Melanocyte of skin (primary cell): ENCODE data around the gene CEP164. TPM values are rescaled to one million over a fixed set of nuclear protein-coding genes. Genes with fewer than 3 reads are reported as not detected.

ENCODE experiments used
- total RNA-seq, 2 donors: library from RNA; depleted of rRNA; stranded (reverse); fragments of >200 nt; gene quantifications; 2 replicates each; pipeline ENCODE4 v1.2.3, GENCODE V29; 2012

The CEP164 gene
- 10 to 100 TPM; 21.7 to 26.6 TPM for total RNA-seq

GRCh38 chr11:117327567-117328374, at the start of gene CEP164:
TSS of gene CEP164 (plus strand) at chr11:117327854. CDS start at chr11:117338587, 10,733 bp downstream.

DNA sequence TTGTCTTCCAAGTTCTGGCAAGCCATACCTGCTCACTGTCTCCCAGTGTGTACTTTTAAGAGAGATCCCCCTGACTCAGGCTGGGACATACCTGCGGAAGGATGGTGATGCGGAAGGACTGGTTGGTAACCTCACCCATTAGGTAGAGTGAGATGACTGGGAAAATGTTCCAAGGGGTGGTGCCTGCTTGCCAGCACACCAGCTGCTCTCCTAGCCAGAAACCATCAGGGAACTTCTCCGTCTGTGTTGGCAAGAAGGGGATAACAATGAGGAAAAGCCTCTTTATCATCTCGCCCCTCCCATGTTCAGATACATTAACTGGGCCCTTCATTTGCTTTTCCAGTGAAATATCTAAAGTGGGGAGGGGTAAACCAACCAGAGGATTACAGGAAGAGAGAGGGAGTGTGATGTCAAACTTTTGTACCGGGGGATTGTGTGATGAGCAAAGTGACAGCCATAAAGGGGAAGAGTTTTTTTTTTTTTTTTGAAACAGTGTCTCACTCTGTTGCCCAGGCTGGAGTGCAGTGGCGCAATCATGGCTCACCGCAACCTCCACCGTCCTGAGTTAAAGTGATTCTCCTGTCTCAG, 36.8 kb upstream of the CEP164 start, which contains the start of gene BACE1-AS:
Gene BACE1-AS (plus strand): TSS at position 538 of the 588 bp plus-strand sequence.

GRCh38 chr11:117316197-117316961, 11.3 kb upstream of the CEP164 start, which contains the start of gene BACE1:
TSS of gene BACE1 (minus strand) at chr11:117316256. CDS start at chr11:117315795, 461 bp downstream.

Other genes starting within 250 kb of the CEP164 start
- gene SIK3, start 229.4 kb upstream of the CEP164 start, total RNA-seq, result 10 to 100 TPM; 16.0 to 19.3 TPM
- 100 to 1,000 TPM; 103 to 171 TPM for gene PAFAH1B2, start 183.6 kb upstream of the CEP164 start, total RNA-seq
- 10 to 100 TPM; 21.0 to 27.5 TPM for gene SIDT2, start 149.1 kb upstream of the CEP164 start, total RNA-seq
- gene TAGLN, start 128.5 kb upstream of the CEP164 start, total RNA-seq, result 10 to 100 TPM in 1 of 2 donors, 1 to 10 TPM in 1; 2.1 to 35.3 TPM
- 10 to 100 TPM; 32.3 to 39.0 TPM for gene PCSK7, start 95.8 kb upstream of the CEP164 start, total RNA-seq
- 1 to 10 TPM; 8.6 to 9.7 TPM for gene RNF214, start 95.2 kb upstream of the CEP164 start, total RNA-seq
- gene BACE1-AS, start 36.5 kb upstream of the CEP164 start, total RNA-seq, result 1 to 10 TPM; 2.7 to 4.1 TPM
- gene BACE1, start 11.6 kb upstream of the CEP164 start, total RNA-seq, result 10 to 100 TPM; 16.5 to 17.3 TPM